ENCODE data around the gene CST3.
"Not testable (repeated sequence)": the region's sequence is repeated elsewhere in the genome, so short reads cannot be mapped to it uniquely, and the experiment has no call there.

Gene CST3

GRCh38 chr20:23666698-23667097 lies 28.9 kb upstream of the CST3 start:
- no peak for DNase-seq (ENCODE audit: extremely low read depth, insufficient read length)
- no peaks in the 10 kb centered on the region for H3K36me3 ChIP-seq (ENCODE audit: control insufficient read depth, insufficient read depth, low read length)
- TF ChIP-seq CTCF (IDR thresholded peaks at IDR 0.05; ENCODE audit: insufficient read depth, low read length, poor library complexity, severe bottlenecking): no peak
- no peaks in the 10 kb centered on the region; the same call in 1 of the 2 replicates for H3K27me3 ChIP-seq (replicated peaks; ENCODE audit: control insufficient read depth, insufficient read depth, low read length)
- no peak overlapping the region for H3K4me3 ChIP-seq (replicated peaks; ENCODE audit: low read depth, low read length)

GRCh38 chr20:23666189-23666588 lies 28.4 kb upstream of the CST3 start:
- no peaks in the 10 kb centered on the region; the same call in 1 of the 2 replicates for H3K27me3 ChIP-seq (replicated peaks; ENCODE audit: control insufficient read depth, insufficient read depth, low read length)
- no peaks in the 10 kb centered on the region for H3K36me3 ChIP-seq (ENCODE audit: control insufficient read depth, insufficient read depth, low read length)
- H3K4me3 ChIP-seq (replicated peaks; ENCODE audit: low read depth, low read length): no peak overlapping the region
- DNase-seq (ENCODE audit: extremely low read depth, insufficient read length): no peak
- TF ChIP-seq CTCF (IDR thresholded peaks at IDR 0.05; ENCODE audit: insufficient read depth, low read length, poor library complexity, severe bottlenecking): no peak

GRCh38 chr20:23664954-23665353 lies 27.2 kb upstream of the CST3 start:
- Histone ChIP-seq H3K27me3 (replicated peaks; ENCODE audit: control insufficient read depth, insufficient read depth, low read length) (no peaks in the 10 kb centered on the region; the same call in 1 of the 2 replicates), H3K4me3 (replicated peaks; ENCODE audit: low read depth, low read length) (no peak overlapping the region), H3K36me3 (ENCODE audit: control insufficient read depth, insufficient read depth, low read length) (no peaks in the 10 kb centered on the region)
- DNase-seq (ENCODE audit: extremely low read depth, insufficient read length): no peak
- TF ChIP-seq CTCF (IDR thresholded peaks at IDR 0.05; ENCODE audit: insufficient read depth, low read length, poor library complexity, severe bottlenecking): no peak

- DNase-seq (ENCODE audit: extremely low read depth, insufficient read length); H3K4me3 ChIP-seq (replicated peaks; ENCODE audit: low read depth, low read length); H3K27me3 ChIP-seq (replicated peaks; ENCODE audit: control insufficient read depth, insufficient read depth, low read length); H3K36me3 ChIP-seq (ENCODE audit: control insufficient read depth, insufficient read depth, low read length): not testable (repeated sequence)
Measured at GRCh38 chr20:23664046-23664445, 26.3 kb upstream of the CST3 start.

GRCh38 chr20:23663180-23663579 lies 25.4 kb upstream of the CST3 start:
- H3K4me3 ChIP-seq (replicated peaks; ENCODE audit: low read depth, low read length): no peak overlapping the region
- H3K27me3 ChIP-seq (replicated peaks; ENCODE audit: control insufficient read depth, insufficient read depth, low read length): no peaks in the 10 kb centered on the region
- H3K36me3 ChIP-seq (ENCODE audit: control insufficient read depth, insufficient read depth, low read length): no peaks in the 10 kb centered on the region
- TF ChIP-seq CTCF (IDR thresholded peaks at IDR 0.05; ENCODE audit: insufficient read depth, low read length, poor library complexity, severe bottlenecking): no peak
- no peak for DNase-seq (ENCODE audit: extremely low read depth, insufficient read length)

GRCh38 chr20:23662276-23662870 lies 24.6 kb upstream of the CST3 start:
- Histone ChIP-seq H3K27me3 (replicated peaks; ENCODE audit: control insufficient read depth, insufficient read depth, low read length) (no peaks in the 10 kb centered on the region), H3K36me3 (ENCODE audit: control insufficient read depth, insufficient read depth, low read length) (no peaks in the 10 kb centered on the region), H3K4me3 (replicated peaks; ENCODE audit: low read depth, low read length) (no peak overlapping the region)
- TF ChIP-seq CTCF (IDR thresholded peaks at IDR 0.05; ENCODE audit: insufficient read depth, low read length, poor library complexity, severe bottlenecking): no peak
- DNase-seq (ENCODE audit: extremely low read depth, insufficient read length): no peak
